Tibial artery (tissue), 4 donors: ENCODE data around the gene CTNND2.
"Not testable (repeated sequence)": the region's sequence is repeated elsewhere in the genome, so short reads cannot be mapped to it uniquely, and the experiment has no call there.

ENCODE experiments used
- DNase-seq, 2 donors: peaks; one replicate each; pipeline ENCODE4 v3.0.0-alpha.2; 2019
- H3K27ac ChIP-seq, 2 donors: fragments of 200-600 bp; sonication (generic) in 1 of 2; 1 replicate in 1 of 2; 2 replicates in 1 of 2; pipeline ENCODE4 v1.5.1; 2018 to 2019; ENCODE audit warnings: mild to moderate bottlenecking in 1 of 2
- H3K27me3 ChIP-seq, 2 donors: fragments of 200-600 bp; sonication (generic) in 1 of 2; one replicate each; pipeline versions ENCODE4 v1.5.1 to v1.6.0; 2016 to 2019
- H3K36me3 ChIP-seq, 3 donors: fragments of 200-600 bp; sonication (generic) in 2 of 3; one replicate each; pipeline ENCODE4 v1.5.1; 2016 to 2019; ENCODE audit warnings: mild to moderate bottlenecking in 2 of 3
- H3K4me1 ChIP-seq, 4 donors: fragments of 200-600 bp; sonication (generic) in 2 of 4; 1 replicate in 3 of 4; 2 replicates in 1 of 4; pipeline ENCODE4 v1.5.1; 2016 to 2019
- H3K4me3 ChIP-seq, 2 donors: fragments of 200-600 bp; sonication (generic) in 1 of 2; 1 replicate in 1 of 2; 2 replicates in 1 of 2; pipeline ENCODE4 v1.5.1; 2018 to 2019; ENCODE audit warnings: mild to moderate bottlenecking in 2 of 2
- H3K9me3 ChIP-seq, 3 donors: fragments of 200-600 bp; sonication (generic) in 1 of 3; one replicate each; pipeline ENCODE4 v1.5.1; 2016 to 2019
- intact Hi-C: fragments of 100-400 bp; cut with DNase I; formaldehyde crosslinking; loops from one replicate; pipeline ENCODE4 v1.15.0; 2023; ENCODE audit warnings: low total_unique reads
- TF ChIP-seq, protein P1 (sequence below), 2 experiments: fragments of 200-600 bp in 1 of 2; fragments of 450-650 bp in 1 of 2; IDR thresholded peaks; one replicate each; pipeline ENCODE4 v1.5.1; 2017 to 2019; ENCODE audit warnings: antibody characterized with exemption in 2 of 2, mild to moderate bottlenecking in 1 of 2, moderate library complexity in 1 of 2

The CTNND2 gene

DNA sequence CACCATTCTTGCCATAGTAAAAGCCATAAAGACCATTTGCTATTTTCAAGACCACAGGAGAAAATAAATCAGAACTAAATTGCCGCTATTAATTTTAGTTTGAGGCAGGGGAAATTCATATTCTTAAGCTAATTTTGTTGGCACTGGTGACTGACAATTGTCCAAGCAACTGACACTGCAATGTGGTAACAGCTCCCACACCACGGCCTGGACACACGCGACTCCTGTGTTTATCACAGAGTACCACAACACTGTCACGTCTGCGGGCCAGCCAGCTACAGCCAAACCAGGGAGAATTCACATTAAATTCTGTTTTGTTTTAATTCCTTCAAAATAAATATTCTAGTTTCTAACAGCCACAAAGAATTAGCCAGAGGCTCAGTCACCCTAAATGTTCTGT, 481.9 kb downstream of the CTNND2 start:
- no peak overlapping the region for H3K4me3 ChIP-seq

DNA sequence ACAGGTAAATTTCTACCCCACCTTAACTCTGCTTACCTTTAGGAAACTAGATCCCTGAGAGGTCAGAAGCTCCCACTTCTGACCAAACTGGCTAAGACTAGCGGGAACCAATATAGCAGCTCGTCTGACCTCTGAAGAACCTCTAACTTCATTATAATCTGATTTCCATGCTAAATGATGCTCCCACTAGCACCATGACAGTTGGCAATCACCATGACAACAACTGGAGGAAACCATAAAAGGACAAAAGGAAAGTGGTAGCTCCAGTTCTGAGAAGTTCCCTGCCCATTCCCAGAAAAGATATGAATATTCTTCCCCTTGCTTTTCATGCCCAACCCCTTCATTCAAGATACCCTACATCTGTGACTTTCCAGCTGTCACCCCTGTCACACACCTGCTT, 483.3 kb downstream of the CTNND2 start:
- Histone ChIP-seq H3K4me1 (no peaks in the 10 kb centered on the region), H3K27ac (no peak overlapping the region), H3K36me3 (no peaks in the 10 kb centered on the region), H3K4me3 (no peak overlapping the region), H3K9me3 (no peaks in the 10 kb centered on the region), H3K27me3 (no peaks in the 10 kb centered on the region)
- no peak for DNase-seq
- intact Hi-C loops = no loop called here
- TF ChIP-seq, protein P1, sequence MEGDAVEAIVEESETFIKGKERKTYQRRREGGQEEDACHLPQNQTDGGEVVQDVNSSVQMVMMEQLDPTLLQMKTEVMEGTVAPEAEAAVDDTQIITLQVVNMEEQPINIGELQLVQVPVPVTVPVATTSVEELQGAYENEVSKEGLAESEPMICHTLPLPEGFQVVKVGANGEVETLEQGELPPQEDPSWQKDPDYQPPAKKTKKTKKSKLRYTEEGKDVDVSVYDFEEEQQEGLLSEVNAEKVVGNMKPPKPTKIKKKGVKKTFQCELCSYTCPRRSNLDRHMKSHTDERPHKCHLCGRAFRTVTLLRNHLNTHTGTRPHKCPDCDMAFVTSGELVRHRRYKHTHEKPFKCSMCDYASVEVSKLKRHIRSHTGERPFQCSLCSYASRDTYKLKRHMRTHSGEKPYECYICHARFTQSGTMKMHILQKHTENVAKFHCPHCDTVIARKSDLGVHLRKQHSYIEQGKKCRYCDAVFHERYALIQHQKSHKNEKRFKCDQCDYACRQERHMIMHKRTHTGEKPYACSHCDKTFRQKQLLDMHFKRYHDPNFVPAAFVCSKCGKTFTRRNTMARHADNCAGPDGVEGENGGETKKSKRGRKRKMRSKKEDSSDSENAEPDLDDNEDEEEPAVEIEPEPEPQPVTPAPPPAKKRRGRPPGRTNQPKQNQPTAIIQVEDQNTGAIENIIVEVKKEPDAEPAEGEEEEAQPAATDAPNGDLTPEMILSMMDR (IDR thresholded peaks at IDR 0.05) = no peak

More for the DNA sequence above, 481.9 kb downstream of the CTNND2 start:
- no peaks in the 10 kb centered on the region for H3K36me3 ChIP-seq
- H3K4me1 ChIP-seq = no peaks in the 10 kb centered on the region
- DNase-seq = no peak
- H3K9me3 ChIP-seq = no peaks in the 10 kb centered on the region
- no peaks in the 10 kb centered on the region for H3K27me3 ChIP-seq
- TF ChIP-seq, protein P1 (IDR thresholded peaks at IDR 0.05) = no peak
- intact Hi-C loops = no loop called here
- H3K27ac ChIP-seq = no peak overlapping the region

DNA sequence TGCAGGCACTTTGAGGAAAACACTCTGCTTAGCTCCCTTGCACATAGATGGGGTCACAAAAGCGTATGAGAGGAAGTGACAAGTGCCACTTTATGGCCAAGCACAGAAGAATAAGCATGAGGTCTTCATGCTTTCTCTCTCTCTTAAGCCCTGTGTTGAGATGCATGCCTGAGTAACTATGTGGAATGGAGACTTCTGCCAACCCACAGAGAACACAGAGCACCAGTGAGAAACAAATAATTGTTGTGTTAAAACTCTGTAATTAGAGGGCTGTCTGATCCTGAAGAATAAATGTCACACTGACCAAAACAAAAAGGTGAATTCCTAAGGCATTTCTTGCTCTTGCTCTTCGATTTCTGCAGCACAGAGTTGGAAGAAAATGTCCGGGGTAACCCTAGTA, 488.5 kb downstream of the CTNND2 start:
- Histone ChIP-seq H3K27me3 (no peaks in the 10 kb centered on the region), H3K36me3 (no peaks in the 10 kb centered on the region), H3K9me3 (peaks cover 0 to 4% (median 0%) of the 10 kb centered on the region in 3 donors), H3K4me1 (no peaks in the 10 kb centered on the region), H3K4me3 (no peak overlapping the region), H3K27ac (no peak overlapping the region)
- TF ChIP-seq, protein P1 (IDR thresholded peaks at IDR 0.05) = no peak
- intact Hi-C loops = loop anchor here (5.0 kb wide), 1 partner anchor 167 kb away; no protein-coding TSS in a partner anchor
- DNase-seq = no peak

DNA sequence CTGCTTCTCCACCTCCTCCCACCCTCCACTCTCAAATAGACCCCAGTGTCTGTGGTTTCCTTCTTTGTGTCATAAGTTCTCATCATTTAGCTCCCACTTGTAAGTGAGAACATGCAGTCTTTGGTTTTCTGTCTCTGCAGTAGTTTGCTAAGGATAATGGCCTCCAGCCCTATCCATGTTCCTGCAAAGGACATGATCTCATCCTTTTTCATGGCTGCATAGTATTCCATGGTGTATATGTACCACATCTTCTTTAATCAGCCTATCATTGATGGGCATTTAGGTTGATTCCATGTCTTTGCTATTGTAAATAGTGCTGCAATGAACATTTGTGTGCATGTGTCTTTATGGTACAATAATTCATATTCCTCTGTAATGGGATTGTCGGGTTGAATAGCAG, 489.5 kb downstream of the CTNND2 start:
- not testable (repeated sequence) for DNase-seq, H3K27me3 ChIP-seq, H3K9me3 ChIP-seq, H3K4me3 ChIP-seq, H3K36me3 ChIP-seq, H3K27ac ChIP-seq, H3K4me1 ChIP-seq
- intact Hi-C loops = loop anchor here (5.0 kb wide), 1 partner anchor 168 kb away; no protein-coding TSS in a partner anchor

DNA sequence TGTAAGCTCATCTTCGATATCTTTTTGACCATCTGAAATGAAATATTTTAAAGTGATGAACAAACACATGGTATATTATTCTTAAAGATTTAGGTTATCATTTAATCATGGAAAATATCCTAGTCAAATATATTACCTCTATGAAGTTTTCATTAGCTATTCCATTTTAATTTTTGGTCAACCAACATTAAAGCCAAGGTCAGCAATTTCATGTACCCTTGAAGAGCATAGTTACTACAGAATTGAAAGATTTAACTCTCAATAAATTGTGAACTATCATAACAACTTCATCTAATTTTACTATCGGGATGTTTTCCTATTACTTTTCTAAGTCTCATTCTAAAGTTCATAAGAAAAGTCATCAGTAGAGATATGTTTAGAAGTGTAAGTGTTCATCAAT, 492.6 kb downstream of the CTNND2 start:
- H3K27me3 ChIP-seq = no peaks in the 10 kb centered on the region
- peaks cover 0 to 4% (median 0%) of the 10 kb centered on the region in 3 donors for H3K9me3 ChIP-seq
- no peak overlapping the region for H3K4me3 ChIP-seq
- H3K4me1 ChIP-seq = no peaks in the 10 kb centered on the region
- H3K36me3 ChIP-seq = no peaks in the 10 kb centered on the region
- no peak overlapping the region for H3K27ac ChIP-seq
- intact Hi-C loops = no loop called here
- TF ChIP-seq, protein P1 (IDR thresholded peaks at IDR 0.05) = no peak
- no peak for DNase-seq

DNA sequence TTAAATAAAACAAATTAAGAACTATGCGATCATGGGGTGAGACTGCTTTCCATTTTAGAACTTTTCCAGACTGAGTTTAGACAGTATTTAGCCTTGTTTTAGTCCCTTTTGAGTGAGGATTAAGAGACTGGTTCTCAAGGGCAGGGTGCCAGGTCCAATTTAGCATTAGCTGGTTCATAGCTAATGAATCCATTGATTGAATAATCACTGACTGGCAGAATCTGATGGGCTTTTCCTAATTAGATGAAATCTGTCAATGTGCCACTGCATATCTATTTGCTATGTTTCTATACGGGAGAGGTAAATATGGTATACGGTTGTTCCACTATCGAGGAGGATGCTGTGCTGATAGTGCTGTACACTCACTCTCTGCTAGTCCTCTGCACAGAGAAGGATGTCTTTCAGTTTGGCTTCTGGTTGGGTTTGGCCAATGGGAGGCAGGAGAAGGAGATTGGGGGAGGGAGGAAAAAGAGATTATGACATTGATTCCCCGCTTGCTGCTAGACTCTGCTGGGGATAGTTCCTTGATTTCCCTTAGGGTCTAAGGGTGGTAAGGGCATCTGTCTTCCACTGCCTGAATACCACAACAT, 496.6 kb downstream of the CTNND2 start:
- DNase-seq = no peak
- no peak overlapping the region for H3K27ac ChIP-seq
- intact Hi-C loops = no loop called here
- no peak overlapping the region for H3K4me3 ChIP-seq
- no peaks in the 10 kb centered on the region for H3K9me3 ChIP-seq
- H3K27me3 ChIP-seq = no peaks in the 10 kb centered on the region
- TF ChIP-seq, protein P1 (IDR thresholded peaks at IDR 0.05) = no peak
- no peaks in the 10 kb centered on the region for H3K4me1 ChIP-seq
- no peaks in the 10 kb centered on the region for H3K36me3 ChIP-seq
